NCI-H1092 treated with DMSO at 0.1 percent for 48 hours (cell line): ENCODE results near the gene FEN1.

Source experiments
- DNase-seq: peaks from one replicate; lab custom pipeline; 2025; lab: John Stamatoyannopoulos, UW

Gene FEN1

GRCh38 chr11:61841636-61842527 lies 49.2 kb downstream of the FEN1 start:
- DNase-seq: no peak

GRCh38 chr11:61842528-61842820 lies 49.8 kb downstream of the FEN1 start:
- no peak for DNase-seq

- no peak for DNase-seq
Observed at GRCh38 chr11:61844909-61845565, 52.3 kb downstream of the FEN1 start.

GRCh38 chr11:61846362-61847020 lies 53.8 kb downstream of the FEN1 start:
- DNase-seq: no peak
